ENCODE results near the gene FNDC1.

Gene FNDC1

DNA sequence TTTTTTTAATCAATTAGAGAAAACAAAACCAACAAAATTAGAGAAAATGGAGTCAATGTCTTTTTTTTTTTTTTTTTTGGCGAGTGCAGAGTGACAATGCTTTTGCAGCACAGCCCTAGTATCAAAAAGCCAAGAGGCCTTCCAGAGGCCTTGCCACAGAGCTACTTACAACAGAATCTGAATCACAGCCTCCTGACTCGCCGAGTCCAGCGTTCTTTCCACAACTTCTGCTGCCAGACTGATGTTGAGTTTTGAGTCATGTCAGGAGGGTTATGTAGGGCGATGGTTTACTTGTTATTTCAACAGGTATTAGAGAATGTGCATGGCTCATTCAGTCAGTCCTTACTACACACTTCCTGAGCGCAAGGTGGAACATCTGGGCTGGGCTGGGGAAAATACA is 88.6 kb downstream of the FNDC1 start:
- no peak for TF ChIP-seq SIN3A (IDR thresholded peaks at IDR 0.05; ENCODE audit: borderline replicate concordance, insufficient read depth, low read length)
- TF ChIP-seq TAF1 (IDR thresholded peaks at IDR 0.05; ENCODE audit: borderline replicate concordance, insufficient read depth, low read length), result no peak
- TF ChIP-seq POLR2AphosphoS5 (IDR thresholded peaks at IDR 0.05; ENCODE audit: low read depth, low read length), result no peak
- TF ChIP-seq, protein P1, sequence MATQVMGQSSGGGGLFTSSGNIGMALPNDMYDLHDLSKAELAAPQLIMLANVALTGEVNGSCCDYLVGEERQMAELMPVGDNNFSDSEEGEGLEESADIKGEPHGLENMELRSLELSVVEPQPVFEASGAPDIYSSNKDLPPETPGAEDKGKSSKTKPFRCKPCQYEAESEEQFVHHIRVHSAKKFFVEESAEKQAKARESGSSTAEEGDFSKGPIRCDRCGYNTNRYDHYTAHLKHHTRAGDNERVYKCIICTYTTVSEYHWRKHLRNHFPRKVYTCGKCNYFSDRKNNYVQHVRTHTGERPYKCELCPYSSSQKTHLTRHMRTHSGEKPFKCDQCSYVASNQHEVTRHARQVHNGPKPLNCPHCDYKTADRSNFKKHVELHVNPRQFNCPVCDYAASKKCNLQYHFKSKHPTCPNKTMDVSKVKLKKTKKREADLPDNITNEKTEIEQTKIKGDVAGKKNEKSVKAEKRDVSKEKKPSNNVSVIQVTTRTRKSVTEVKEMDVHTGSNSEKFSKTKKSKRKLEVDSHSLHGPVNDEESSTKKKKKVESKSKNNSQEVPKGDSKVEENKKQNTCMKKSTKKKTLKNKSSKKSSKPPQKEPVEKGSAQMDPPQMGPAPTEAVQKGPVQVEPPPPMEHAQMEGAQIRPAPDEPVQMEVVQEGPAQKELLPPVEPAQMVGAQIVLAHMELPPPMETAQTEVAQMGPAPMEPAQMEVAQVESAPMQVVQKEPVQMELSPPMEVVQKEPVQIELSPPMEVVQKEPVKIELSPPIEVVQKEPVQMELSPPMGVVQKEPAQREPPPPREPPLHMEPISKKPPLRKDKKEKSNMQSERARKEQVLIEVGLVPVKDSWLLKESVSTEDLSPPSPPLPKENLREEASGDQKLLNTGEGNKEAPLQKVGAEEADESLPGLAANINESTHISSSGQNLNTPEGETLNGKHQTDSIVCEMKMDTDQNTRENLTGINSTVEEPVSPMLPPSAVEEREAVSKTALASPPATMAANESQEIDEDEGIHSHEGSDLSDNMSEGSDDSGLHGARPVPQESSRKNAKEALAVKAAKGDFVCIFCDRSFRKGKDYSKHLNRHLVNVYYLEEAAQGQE (IDR thresholded peaks at IDR 0.05; ENCODE audit: insufficient read depth in 1 of 2, low read depth in 2 of 2, low read length in 2 of 2), result no peak
- TF ChIP-seq FOXP2 (optimal IDR thresholded peaks at IDR 0.05; ENCODE audit: borderline replicate concordance, extremely low read depth, extremely low read length, insufficient read depth), result no peak

DNA sequence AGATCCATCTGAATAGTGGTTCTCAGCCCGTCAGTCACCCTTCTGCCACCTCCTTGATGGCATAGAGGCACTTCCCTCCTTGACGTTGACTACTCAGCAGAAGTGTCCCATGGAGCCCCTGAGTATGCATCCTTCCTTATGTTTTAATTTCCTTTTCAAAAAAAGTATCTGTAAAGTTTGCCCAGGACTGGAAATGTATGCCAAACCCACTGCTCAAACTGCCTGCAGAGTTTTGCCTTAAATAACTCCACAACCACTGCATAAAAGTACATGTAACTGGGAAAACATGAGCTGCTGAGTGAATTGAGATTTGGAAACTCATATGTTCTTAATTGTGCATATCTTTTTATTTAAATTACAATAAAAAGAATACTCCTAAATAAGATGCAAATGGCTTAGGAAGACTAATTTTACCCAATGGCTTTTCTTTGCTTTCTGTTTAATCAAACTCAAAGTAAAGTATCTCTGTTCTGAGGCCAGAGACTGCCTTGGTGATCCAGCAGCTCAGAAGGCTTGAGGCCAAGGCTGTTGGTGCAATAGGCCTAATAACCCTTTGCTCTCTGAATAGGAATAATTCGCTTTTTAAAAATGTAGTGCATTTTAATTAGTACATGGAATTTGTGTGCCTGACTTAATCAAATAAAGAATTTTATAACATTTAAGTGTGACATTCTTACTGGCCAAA is 90.4 kb downstream of the FNDC1 start:
- TF ChIP-seq TAF1 (IDR thresholded peaks at IDR 0.05; ENCODE audit: borderline replicate concordance, insufficient read depth, low read length) (no peak), FOXP2 (optimal IDR thresholded peaks at IDR 0.05; ENCODE audit: borderline replicate concordance, extremely low read depth, extremely low read length, insufficient read depth) (no peak), POLR2AphosphoS5 (IDR thresholded peaks at IDR 0.05; ENCODE audit: low read depth, low read length) (no peak), SIN3A (IDR thresholded peaks at IDR 0.05; ENCODE audit: borderline replicate concordance, insufficient read depth, low read length) (no peak)
- TF ChIP-seq, protein P1 (IDR thresholded peaks at IDR 0.05; ENCODE audit: insufficient read depth in 1 of 2, low read depth in 2 of 2, low read length in 2 of 2), result no peak

DNA sequence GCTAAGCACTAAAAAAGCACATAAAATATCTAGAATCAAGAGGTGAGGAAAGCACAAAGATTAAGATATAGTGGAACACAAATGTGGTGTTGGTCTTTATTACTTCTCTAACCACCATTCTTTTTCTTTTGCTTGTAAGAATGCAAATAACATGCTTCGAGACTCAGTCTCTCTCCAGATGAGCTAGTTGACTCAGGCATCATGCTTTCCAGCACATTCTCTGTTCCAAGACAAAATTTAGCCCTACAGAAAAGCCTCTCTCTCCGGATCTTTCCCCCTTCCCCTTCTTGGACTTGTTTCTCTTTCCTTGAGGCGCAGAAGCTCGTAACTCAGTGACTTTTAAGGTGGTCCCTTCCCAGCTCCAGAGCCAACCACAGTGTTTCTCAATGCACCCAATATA is 91.0 kb downstream of the FNDC1 start:
- TF ChIP-seq, protein P1 (IDR thresholded peaks at IDR 0.05; ENCODE audit: insufficient read depth in 1 of 2, low read depth in 2 of 2, low read length in 2 of 2), result no peak
- TF ChIP-seq TAF1 (IDR thresholded peaks at IDR 0.05; ENCODE audit: borderline replicate concordance, insufficient read depth, low read length) (no peak), POLR2AphosphoS5 (IDR thresholded peaks at IDR 0.05; ENCODE audit: low read depth, low read length) (no peak), SIN3A (IDR thresholded peaks at IDR 0.05; ENCODE audit: borderline replicate concordance, insufficient read depth, low read length) (no peak), FOXP2 (optimal IDR thresholded peaks at IDR 0.05; ENCODE audit: borderline replicate concordance, extremely low read depth, extremely low read length, insufficient read depth) (no peak)

DNA sequence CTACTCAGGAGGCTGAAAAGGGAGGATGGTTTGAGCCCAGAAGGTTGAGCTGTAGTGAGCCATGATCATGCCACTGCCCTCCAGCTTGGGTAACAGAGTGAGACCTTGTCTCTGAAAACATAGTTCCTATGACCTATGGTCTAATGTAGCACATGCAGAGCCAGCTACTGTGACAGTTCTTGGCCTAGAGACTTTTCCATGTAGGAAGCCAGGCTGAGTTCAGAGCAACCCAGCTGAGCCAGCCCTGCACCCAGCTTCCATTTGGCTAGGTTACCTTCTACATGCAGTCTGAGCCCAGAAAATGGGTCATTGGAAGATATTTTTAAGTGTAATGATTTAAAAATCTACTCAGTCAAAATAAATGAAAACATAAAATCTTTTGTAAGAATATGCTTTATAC is 92.8 kb downstream of the FNDC1 start:
- TF ChIP-seq SIN3A (IDR thresholded peaks at IDR 0.05; ENCODE audit: borderline replicate concordance, insufficient read depth, low read length), result no peak
- no peak for TF ChIP-seq FOXP2 (optimal IDR thresholded peaks at IDR 0.05; ENCODE audit: borderline replicate concordance, extremely low read depth, extremely low read length, insufficient read depth)
- TF ChIP-seq, protein P1 (IDR thresholded peaks at IDR 0.05; ENCODE audit: insufficient read depth in 1 of 2, low read depth in 2 of 2, low read length in 2 of 2), result no peak
- TF ChIP-seq POLR2AphosphoS5 (IDR thresholded peaks at IDR 0.05; ENCODE audit: low read depth, low read length), result no peak
- no peak for TF ChIP-seq TAF1 (IDR thresholded peaks at IDR 0.05; ENCODE audit: borderline replicate concordance, insufficient read depth, low read length)

All from PFSK-1 (cell line).